MG63 (cell line): ENCODE data around the gene TMTC2. TPM values are rescaled to one million over a fixed set of nuclear protein-coding genes. Genes with fewer than 3 reads are reported as not detected.

Experiments
- DNase-seq: peaks from one replicate; pipeline ENCODE4 v3.0.0-alpha.2; 2020
- H3K27me3 ChIP-seq: fragments of 250-450 bp; sonication (Bioruptor Pico); 2 replicates; pipeline ENCODE4 v1.5.1; 2020; ENCODE audit warnings: mild to moderate bottlenecking, moderate library complexity
- H3K36me3 ChIP-seq: fragments of 250-450 bp; sonication (Bioruptor Pico); 2 replicates; pipeline ENCODE4 v1.5.1; 2020; ENCODE audit warnings: mild to moderate bottlenecking, moderate library complexity
- H3K4me3 ChIP-seq: fragments of 250-450 bp; sonication (Bioruptor Pico); 2 replicates; pipeline ENCODE4 v1.5.1; 2020; ENCODE audit warnings: mild to moderate bottlenecking, moderate library complexity
- H3K9me3 ChIP-seq: fragments of 250-450 bp; sonication (Bioruptor Pico); 2 replicates; pipeline ENCODE4 v1.5.1; 2020; ENCODE audit warnings: mild to moderate bottlenecking, moderate library complexity
- total RNA-seq: library from RNA; depleted of rRNA; stranded (reverse); fragments of >200 nt; shearing (Covaris generic); gene quantifications from 2 replicates; pipeline ENCODE4 v1.2.3, GENCODE V29; 2014; ENCODE audit warnings: low replicate concordance

Gene TMTC2
- total RNA-seq, 1 experiment from 2014 or later = 1.8 TPM

GRCh38 chr12:83015390-83016217, 328.9 kb downstream of the TMTC2 start:
- Histone ChIP-seq H3K4me3 (no peak overlapping the region), H3K9me3 (no peaks in the 10 kb centered on the region), H3K27me3 (no peaks in the 10 kb centered on the region), H3K36me3 (no peaks in the 10 kb centered on the region)
- peak; percentile 2 for DNase-seq

GRCh38 chr12:83016218-83016835, 329.6 kb downstream of the TMTC2 start:
- Histone ChIP-seq H3K27me3 (no peaks in the 10 kb centered on the region), H3K9me3 (no peaks in the 10 kb centered on the region), H3K36me3 (no peaks in the 10 kb centered on the region), H3K4me3 (no peak overlapping the region)
- peak; percentile 73 for DNase-seq

- Histone ChIP-seq H3K4me3 (no peak overlapping the region), H3K36me3 (no peaks in the 10 kb centered on the region), H3K9me3 (no peaks in the 10 kb centered on the region), H3K27me3 (no peaks in the 10 kb centered on the region)
- no peak for DNase-seq
Observed at GRCh38 chr12:83016991-83017390, 330.3 kb downstream of the TMTC2 start.

GRCh38 chr12:83018088-83018487, 331.4 kb downstream of the TMTC2 start:
- no peaks in the 10 kb centered on the region for H3K36me3 ChIP-seq
- H3K27me3 ChIP-seq = no peaks in the 10 kb centered on the region
- H3K4me3 ChIP-seq = no peak overlapping the region
- DNase-seq = no peak
- H3K9me3 ChIP-seq = no peaks in the 10 kb centered on the region

GRCh38 chr12:83027021-83027723, 340.5 kb downstream of the TMTC2 start:
- no peaks in the 10 kb centered on the region for H3K9me3 ChIP-seq
- H3K4me3 ChIP-seq = no peak overlapping the region
- no peaks in the 10 kb centered on the region for H3K27me3 ChIP-seq
- no peaks in the 10 kb centered on the region for H3K36me3 ChIP-seq
- no peak for DNase-seq

- no peak for DNase-seq
- Histone ChIP-seq H3K9me3 (no peaks in the 10 kb centered on the region), H3K4me3 (no peak overlapping the region), H3K27me3 (no peaks in the 10 kb centered on the region), H3K36me3 (no peaks in the 10 kb centered on the region)
Observed at GRCh38 chr12:83031196-83031595, 344.5 kb downstream of the TMTC2 start.

- no peaks in the 10 kb centered on the region for H3K36me3 ChIP-seq
- no peaks in the 10 kb centered on the region for H3K9me3 ChIP-seq
- H3K4me3 ChIP-seq = no peak overlapping the region
- DNase-seq = no peak
- no peaks in the 10 kb centered on the region for H3K27me3 ChIP-seq
Observed at GRCh38 chr12:83036847-83037246, 350.1 kb downstream of the TMTC2 start.

GRCh38 chr12:83039413-83039812, 352.7 kb downstream of the TMTC2 start:
- DNase-seq = no peak
- Histone ChIP-seq H3K27me3 (no peaks in the 10 kb centered on the region), H3K4me3 (no peak overlapping the region), H3K36me3 (no peaks in the 10 kb centered on the region), H3K9me3 (no peaks in the 10 kb centered on the region)

- H3K27me3 ChIP-seq = no peaks in the 10 kb centered on the region
- DNase-seq = no peak
- H3K36me3 ChIP-seq = no peaks in the 10 kb centered on the region
- no peak overlapping the region for H3K4me3 ChIP-seq
- no peaks in the 10 kb centered on the region for H3K9me3 ChIP-seq
Observed at GRCh38 chr12:83040339-83040738, 353.6 kb downstream of the TMTC2 start.

- no peaks in the 10 kb centered on the region for H3K27me3 ChIP-seq
- no peaks in the 10 kb centered on the region for H3K9me3 ChIP-seq
- H3K4me3 ChIP-seq = no peak overlapping the region
- H3K36me3 ChIP-seq = no peaks in the 10 kb centered on the region
- no peak for DNase-seq
Observed at GRCh38 chr12:83040991-83041390, 354.3 kb downstream of the TMTC2 start.

GRCh38 chr12:83042441-83043200, 355.9 kb downstream of the TMTC2 start:
- Histone ChIP-seq H3K4me3 (no peak overlapping the region), H3K9me3 (no peaks in the 10 kb centered on the region), H3K36me3 (no peaks in the 10 kb centered on the region), H3K27me3 (no peaks in the 10 kb centered on the region)
- DNase-seq = no peak

- Histone ChIP-seq H3K4me3 (no peak overlapping the region), H3K36me3 (no peaks in the 10 kb centered on the region), H3K9me3 (no peaks in the 10 kb centered on the region), H3K27me3 (no peaks in the 10 kb centered on the region)
- DNase-seq = no peak
Observed at GRCh38 chr12:83044736-83045135, 358.0 kb downstream of the TMTC2 start.

GRCh38 chr12:83046019-83046418, 359.3 kb downstream of the TMTC2 start:
- DNase-seq = no peak
- H3K27me3 ChIP-seq = no peaks in the 10 kb centered on the region
- H3K4me3 ChIP-seq = no peak overlapping the region
- no peaks in the 10 kb centered on the region for H3K9me3 ChIP-seq
- no peaks in the 10 kb centered on the region for H3K36me3 ChIP-seq

- Histone ChIP-seq H3K27me3 (no peaks in the 10 kb centered on the region), H3K4me3 (no peak overlapping the region), H3K36me3 (no peaks in the 10 kb centered on the region), H3K9me3 (no peaks in the 10 kb centered on the region)
- no peak for DNase-seq
Observed at GRCh38 chr12:83049306-83049705, 362.6 kb downstream of the TMTC2 start.

- Histone ChIP-seq H3K4me3 (no peak overlapping the region), H3K36me3 (no peaks in the 10 kb centered on the region), H3K27me3 (no peaks in the 10 kb centered on the region), H3K9me3 (no peaks in the 10 kb centered on the region)
- no peak for DNase-seq
Observed at GRCh38 chr12:83052890-83053541, 366.3 kb downstream of the TMTC2 start.

- H3K4me3 ChIP-seq = no peak overlapping the region
- H3K27me3 ChIP-seq = no peaks in the 10 kb centered on the region
- no peak for DNase-seq
Observed at GRCh38 chr12:83057436-83057835, 370.7 kb downstream of the TMTC2 start.

More at GRCh38 chr12:83057436-83057835, 370.7 kb downstream of the TMTC2 start:
- no peaks in the 10 kb centered on the region for H3K9me3 ChIP-seq
- no peaks in the 10 kb centered on the region for H3K36me3 ChIP-seq
